Activated effector memory CD4-positive, alpha-beta T cell treated with anti-CD3 and anti-CD28 coated beads, Interleukin-2, amount 50 U/mL, for 16 hours (primary cell): Measurements from ENCODE around the gene ACSL3.
"Not testable (repeated sequence)": the region's sequence is repeated elsewhere in the genome, so short reads cannot be mapped to it uniquely, and the experiment has no call there.

Experiments
- DNase-seq: peaks from one replicate; pipeline ENCODE4 v3.0.0-alpha.2; 2020

Gene ACSL3

GRCh38 chr2:222915092-222915957, 54.5 kb downstream of the ACSL3 start:
- no peak for DNase-seq

GRCh38 chr2:222916229-222917197, 55.7 kb downstream of the ACSL3 start:
- DNase-seq, result no peak

- DNase-seq, result not testable (repeated sequence)
These were observed 56.4 kb downstream of the ACSL3 start for GRCh38 chr2:222917212-222917611.

- DNase-seq, result no peak
These were observed 59.1 kb downstream of the ACSL3 start for GRCh38 chr2:222919841-222920526.

- no peak for DNase-seq
These were observed 59.9 kb downstream of the ACSL3 start for GRCh38 chr2:222920657-222921186.

GRCh38 chr2:222922019-222922800, 61.4 kb downstream of the ACSL3 start:
- DNase-seq, result no peak

GRCh38 chr2:222926915-222927314, 66.1 kb downstream of the ACSL3 start:
- no peak for DNase-seq

GRCh38 chr2:222927600-222927999, 66.8 kb downstream of the ACSL3 start:
- DNase-seq, result no peak

GRCh38 chr2:222928335-222928734, 67.5 kb downstream of the ACSL3 start:
- DNase-seq, result no peak

GRCh38 chr2:222930862-222931261, 70.0 kb downstream of the ACSL3 start:
- no peak for DNase-seq

GRCh38 chr2:222931659-222932058, 70.8 kb downstream of the ACSL3 start:
- no peak for DNase-seq

- no peak for DNase-seq
These were observed 72.6 kb downstream of the ACSL3 start for GRCh38 chr2:222933458-222933857.

- no peak for DNase-seq
These were observed 75.0 kb downstream of the ACSL3 start for GRCh38 chr2:222935688-222936298.

- no peak for DNase-seq
These were observed 75.9 kb downstream of the ACSL3 start for GRCh38 chr2:222936705-222937104.

GRCh38 chr2:222938327-222938726, 77.5 kb downstream of the ACSL3 start:
- no peak for DNase-seq

GRCh38 chr2:222939208-222939856, 78.5 kb downstream of the ACSL3 start:
- peak; percentile 76 for DNase-seq

- no peak for DNase-seq
These were observed 79.1 kb downstream of the ACSL3 start for GRCh38 chr2:222939979-222940378.

GRCh38 chr2:222941510-222942032, 80.7 kb downstream of the ACSL3 start:
- DNase-seq, result no peak

GRCh38 chr2:222942561-222942960, 81.7 kb downstream of the ACSL3 start:
- no peak for DNase-seq

- no peak for DNase-seq
These were observed 82.1 kb downstream of the ACSL3 start for GRCh38 chr2:222942977-222943376.

- DNase-seq, result no peak
These were observed 83.0 kb downstream of the ACSL3 start for GRCh38 chr2:222943820-222944219.
